ENCODE data around the gene ENTPD8.
"Not testable (repeated sequence)": the region's sequence is repeated elsewhere in the genome, so short reads cannot be mapped to it uniquely, and the experiment has no call there.

The ENTPD8 gene

GRCh38 chr9:137417161-137418021, 23.8 kb downstream of the ENTPD8 start:
- FAIRE-seq (no peak), DNase-seq (ENCODE audit: extremely low spot score, insufficient read length, low read depth) (no peak)

DNA sequence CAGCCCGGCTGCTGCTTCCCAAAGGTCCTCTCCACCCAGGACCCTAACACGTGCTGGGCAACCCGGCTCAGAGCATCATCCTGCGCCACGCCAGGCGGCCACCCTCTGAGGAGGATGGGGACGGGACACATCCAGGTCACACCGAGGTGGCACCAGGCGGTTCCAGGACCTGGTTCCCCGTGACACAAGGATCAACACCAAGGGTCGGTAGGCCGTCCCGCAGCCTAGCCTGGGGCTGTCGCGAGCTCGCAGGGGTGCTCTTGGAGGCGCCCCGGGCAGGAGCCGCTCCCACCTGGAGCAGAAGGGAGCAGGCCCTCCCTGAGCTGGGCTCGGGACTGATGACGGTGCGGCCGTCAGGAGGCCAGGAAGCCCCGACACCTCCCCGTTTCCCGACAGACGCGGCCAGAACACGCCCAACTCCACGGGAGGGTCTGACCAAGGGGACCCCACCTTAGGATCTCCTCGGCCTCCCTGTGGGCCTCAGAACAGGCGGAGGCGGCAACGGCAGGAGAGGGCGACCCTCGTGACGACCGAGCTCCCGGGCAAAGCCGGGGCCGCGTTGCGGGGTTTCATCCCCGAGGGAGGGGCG, 24.5 kb downstream of the ENTPD8 start:
- FAIRE-seq (no peak), DNase-seq (ENCODE audit: extremely low spot score, insufficient read length, low read depth) (no peak)

DNA sequence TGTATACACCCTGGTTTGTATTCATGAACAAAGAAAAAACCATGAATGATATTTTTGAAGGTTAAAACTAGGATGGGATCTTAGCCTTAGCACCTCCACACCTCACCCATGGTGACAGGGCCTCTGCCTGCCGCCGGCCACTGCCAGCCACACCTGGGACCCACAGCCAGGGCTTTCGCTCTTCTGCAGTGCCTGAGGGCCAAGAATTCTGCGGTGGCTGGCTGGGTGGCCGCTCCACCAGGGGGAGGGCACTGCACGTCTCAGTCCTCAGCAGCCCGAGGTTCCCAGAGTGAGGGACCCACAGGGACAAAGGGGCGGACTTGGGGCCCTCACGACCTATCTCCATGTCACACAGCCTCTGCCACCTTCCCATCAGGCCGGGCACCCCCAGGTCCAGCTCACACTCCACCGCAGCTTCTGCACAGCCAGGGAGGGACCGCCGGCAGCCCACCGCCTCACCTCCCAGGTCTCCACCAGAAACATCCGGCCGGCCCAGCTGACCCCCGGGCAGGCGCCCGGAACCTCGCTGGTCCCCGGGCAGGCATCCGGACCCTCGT, 25.1 kb downstream of the ENTPD8 start:
- FAIRE-seq (no peak), DNase-seq (ENCODE audit: extremely low spot score, insufficient read length, low read depth) (no peak)

GRCh38 chr9:137415451-137415850, 25.7 kb downstream of the ENTPD8 start:
- DNase-seq (ENCODE audit: extremely low spot score, insufficient read length, low read depth) (no peak), FAIRE-seq (no peak)

- no peak for DNase-seq (ENCODE audit: extremely low spot score, insufficient read length, low read depth)
- FAIRE-seq, result no peak
These were observed 28.7 kb downstream of the ENTPD8 start for GRCh38 chr9:137412431-137412830.

DNA sequence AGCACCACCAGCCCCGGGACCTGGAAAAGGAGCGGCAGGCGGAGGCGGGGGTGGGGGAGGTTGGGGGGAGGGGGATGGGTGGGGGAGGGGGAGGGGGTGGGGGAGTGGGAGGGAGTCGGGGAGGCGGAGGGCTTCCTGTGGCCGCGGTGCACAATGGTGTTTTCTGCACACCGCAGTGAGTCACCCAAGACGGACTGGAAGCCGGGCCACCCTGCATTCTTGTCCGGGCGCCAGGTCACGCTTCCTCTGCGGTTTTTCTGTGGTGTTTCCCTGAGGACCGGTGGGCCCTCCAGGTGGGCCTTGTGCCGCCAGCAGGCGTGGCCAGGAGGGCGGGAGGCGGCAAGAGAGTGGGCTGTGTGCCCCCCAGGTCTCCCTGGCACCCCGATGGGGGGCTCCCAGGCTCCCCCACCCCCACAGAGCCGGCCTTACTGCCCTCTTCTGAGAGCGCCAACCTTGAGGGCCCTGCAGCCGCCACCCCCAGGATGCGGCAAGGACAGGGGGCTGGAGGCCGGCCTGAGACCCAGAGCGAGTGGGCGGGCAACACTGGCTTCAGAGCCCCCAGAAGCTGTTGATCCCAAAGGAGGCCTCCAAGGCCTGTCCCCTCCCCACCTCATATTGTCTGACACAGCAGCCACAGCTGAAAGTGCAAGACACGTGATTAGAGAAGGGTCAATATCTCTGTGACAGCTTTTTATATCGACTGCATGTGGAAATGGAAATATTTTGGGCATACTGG, 29.3 kb downstream of the ENTPD8 start:
- FAIRE-seq (peak; percentile 75), DNase-seq (ENCODE audit: extremely low spot score, insufficient read length, low read depth) (peak; percentile 70)

DNA sequence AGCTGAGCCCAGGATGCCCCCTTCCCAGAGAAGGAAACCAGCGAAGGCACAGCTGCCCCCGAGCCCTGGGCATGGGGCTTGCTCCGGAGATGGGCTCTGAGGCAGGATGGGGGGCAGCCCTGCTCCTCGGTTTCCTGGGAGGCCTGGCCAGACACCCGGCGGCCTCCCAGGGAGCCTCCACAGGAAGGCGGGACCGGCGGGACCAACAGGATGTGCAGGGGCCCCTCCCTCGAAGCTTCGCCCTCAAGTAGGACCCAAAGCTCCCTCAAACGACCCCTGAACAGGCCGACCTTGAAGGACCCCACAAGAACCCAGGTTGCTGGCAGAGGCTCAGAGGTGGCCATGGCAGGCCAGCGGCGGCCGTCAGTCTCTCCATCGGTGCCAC, 29.9 kb downstream of the ENTPD8 start:
- FAIRE-seq (no peak), DNase-seq (ENCODE audit: extremely low spot score, insufficient read length, low read depth) (no peak)

DNA sequence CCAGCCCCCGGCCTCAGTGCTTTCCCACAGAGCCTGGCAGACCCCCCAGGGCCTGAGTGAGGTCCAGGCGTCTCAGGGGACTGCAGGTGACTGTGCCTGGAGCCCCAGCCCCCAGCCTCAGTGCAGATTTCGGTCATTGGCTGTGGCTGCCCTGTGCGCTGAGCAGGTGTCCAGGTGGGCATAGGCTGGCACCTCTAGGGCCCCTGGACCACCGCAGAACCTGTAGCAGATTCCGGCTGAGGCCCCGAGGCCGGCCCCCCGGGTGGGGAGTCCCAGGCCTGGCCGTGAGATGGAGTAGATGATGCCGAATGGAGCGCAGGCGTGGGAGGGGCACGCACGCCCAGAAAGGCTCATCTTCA, 30.3 kb downstream of the ENTPD8 start:
- no peak for FAIRE-seq
- DNase-seq (ENCODE audit: extremely low spot score, insufficient read length, low read depth), result no peak

- not testable (repeated sequence) for FAIRE-seq; DNase-seq (ENCODE audit: extremely low spot score, insufficient read length, low read depth)
These were observed 30.8 kb downstream of the ENTPD8 start for GRCh38 chr9:137410236-137410890.

DNA sequence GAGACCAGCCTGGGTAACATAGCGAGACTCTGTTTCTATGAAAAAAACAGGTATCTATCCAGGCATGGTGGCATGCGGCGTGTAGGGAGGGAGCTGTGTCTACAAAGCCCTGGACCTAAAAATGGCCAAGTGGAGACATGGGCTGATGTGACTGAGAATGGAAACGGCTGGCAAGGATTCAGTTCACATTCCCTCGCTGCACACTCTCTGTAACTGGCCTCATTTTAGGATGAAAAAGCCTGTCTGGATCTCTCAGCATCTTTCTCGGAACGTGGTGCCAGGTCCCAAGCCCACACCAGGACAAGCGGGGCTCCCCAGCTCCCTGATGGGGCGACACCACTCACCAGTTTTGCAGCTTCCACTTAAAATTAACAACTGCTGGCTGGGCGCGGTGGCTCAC, 31.6 kb downstream of the ENTPD8 start:
- DNase-seq (ENCODE audit: extremely low spot score, insufficient read length, low read depth) (no peak), FAIRE-seq (no peak)

- no peak for FAIRE-seq
- DNase-seq (ENCODE audit: extremely low spot score, insufficient read length, low read depth), result no peak
These were observed 32.3 kb downstream of the ENTPD8 start for GRCh38 chr9:137408651-137409405.

- DNase-seq (ENCODE audit: extremely low spot score, insufficient read length, low read depth), result no peak
- peak; percentile 78 for FAIRE-seq
These were observed 33.4 kb downstream of the ENTPD8 start for GRCh38 chr9:137407590-137408300.

DNA sequence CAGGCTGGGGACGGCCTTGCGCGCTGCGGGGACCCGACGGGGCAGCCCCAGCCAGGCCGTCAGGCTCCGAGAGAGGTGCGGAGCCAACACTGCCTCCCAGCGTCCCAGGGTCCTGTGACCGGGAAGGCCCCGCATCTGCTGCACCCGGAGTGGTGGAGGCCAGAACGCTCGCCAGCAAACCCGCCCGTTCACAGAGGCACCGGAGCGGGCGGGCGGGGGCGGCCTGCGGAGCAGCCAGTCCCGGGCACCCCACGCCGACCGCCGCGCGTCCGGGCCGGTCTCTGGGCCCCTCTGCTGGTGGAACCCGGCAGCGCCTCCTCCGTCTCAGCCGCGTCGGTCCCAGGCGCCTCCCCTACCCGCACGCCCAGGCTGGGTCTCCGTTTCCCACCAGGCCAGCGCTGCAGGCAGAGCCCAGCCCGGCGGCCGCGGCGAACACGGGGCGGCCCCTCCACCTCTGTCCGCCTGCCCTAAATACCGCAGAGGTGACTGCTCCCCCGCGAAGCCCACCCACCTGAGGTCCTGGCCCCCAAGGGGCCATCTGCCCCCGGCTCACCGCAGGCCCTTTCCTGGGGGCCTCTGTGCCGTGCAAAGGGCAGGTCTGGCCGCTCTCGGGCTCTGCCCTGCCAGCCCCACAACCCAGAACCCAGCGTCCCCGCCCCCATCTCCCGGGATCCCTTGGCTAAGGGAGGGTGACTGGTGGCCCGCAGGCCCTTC, 34.1 kb downstream of the ENTPD8 start:
- FAIRE-seq, result peak; percentile 67

DNA sequence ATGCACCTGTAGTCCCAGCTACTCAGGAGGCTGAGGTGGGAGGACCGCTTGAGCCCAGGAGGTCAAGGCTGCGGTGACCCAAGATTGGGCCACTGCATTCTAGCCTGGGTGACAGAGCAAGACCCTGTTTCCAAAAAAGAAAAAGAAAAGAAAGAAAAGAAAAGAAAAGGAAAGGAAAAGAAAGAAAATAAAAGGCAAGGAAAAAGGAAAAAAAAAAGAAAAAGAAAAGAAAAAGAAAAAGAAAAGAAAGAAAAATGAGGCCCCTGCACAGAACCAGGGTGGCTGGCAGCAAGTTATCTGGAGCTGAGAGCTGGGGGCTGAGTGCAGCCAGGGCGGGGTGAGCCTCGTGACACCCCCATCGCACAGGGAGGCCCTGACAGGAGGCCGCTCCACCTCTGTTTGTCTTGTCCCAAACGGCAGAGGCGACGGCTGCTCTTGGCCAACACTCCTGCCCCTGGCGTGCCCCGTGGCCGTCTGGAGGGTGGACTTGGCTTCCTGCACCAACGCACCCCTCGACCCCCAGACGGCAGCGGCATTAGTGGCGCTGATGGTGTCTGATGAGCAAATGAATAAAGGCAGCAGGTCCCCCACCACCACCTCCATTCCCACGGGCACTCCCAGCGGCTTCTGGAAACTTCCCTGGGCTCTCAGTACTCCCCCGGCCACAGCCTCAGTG, 34.9 kb downstream of the ENTPD8 start:
- DNase-seq (ENCODE audit: extremely low spot score, insufficient read length, low read depth), result no peak

More for the DNA sequence above, 34.1 kb downstream of the ENTPD8 start:
- DNase-seq (ENCODE audit: extremely low spot score, insufficient read length, low read depth), result peak; percentile 63

GRCh38 chr9:137405677-137406081, 35.5 kb downstream of the ENTPD8 start:
- DNase-seq (ENCODE audit: extremely low spot score, insufficient read length, low read depth) (no peak), FAIRE-seq (no peak)

More for the DNA sequence above, 34.9 kb downstream of the ENTPD8 start:
- FAIRE-seq, result no peak

GRCh38 chr9:137404961-137405567, 36.1 kb downstream of the ENTPD8 start:
- no peak for FAIRE-seq
- DNase-seq (ENCODE audit: extremely low spot score, insufficient read length, low read depth), result no peak

GRCh38 chr9:137403269-137403668, 37.9 kb downstream of the ENTPD8 start:
- no peak for FAIRE-seq

More at GRCh38 chr9:137403269-137403668, 37.9 kb downstream of the ENTPD8 start:
- DNase-seq (ENCODE audit: extremely low spot score, insufficient read length, low read depth), result no peak
